ENCODE results near the gene ESF1. TPM values are rescaled to one million over a fixed set of nuclear protein-coding genes. Genes with fewer than 3 reads are reported as not detected.
"Not testable (repeated sequence)": the region's sequence is repeated elsewhere in the genome, so short reads cannot be mapped to it uniquely, and the experiment has no call there.

Gene ESF1
- total RNA-seq, 1 donor from 2014 or later, result 18.9 TPM

GRCh38 chr20:13765868-13766416, 18.8 kb downstream of the ESF1 start:
- peaks cover 42% of the 10 kb centered on the region for H3K36me3 Mint-ChIP-seq (ENCODE audit: low read depth)
- H3K4me1 Mint-ChIP-seq, result no peaks in the 10 kb centered on the region
- H3K4me3 Mint-ChIP-seq, result no peak overlapping the region
- DNase-seq (ENCODE audit: low read depth, low spot score), result no peak
- peaks cover 6% of the 10 kb centered on the region for H3K9me3 Mint-ChIP-seq
- no peaks in the 10 kb centered on the region for H3K27me3 Mint-ChIP-seq (ENCODE audit: low read depth)
- no peak for TF ChIP-seq CTCF (conservative IDR thresholded peaks at IDR 0.05)
- no peak overlapping the region for H3K27ac Mint-ChIP-seq (ENCODE audit: unreplicated experiment)

- DNase-seq (ENCODE audit: low read depth, low spot score), result no peak
- Mint-ChIP-seq H3K36me3 (ENCODE audit: low read depth) (peaks cover 42% of the 10 kb centered on the region), H3K27me3 (ENCODE audit: low read depth) (no peaks in the 10 kb centered on the region), H3K4me1 (no peaks in the 10 kb centered on the region), H3K9me3 (peaks cover 6% of the 10 kb centered on the region), H3K4me3 (no peak overlapping the region), H3K27ac (ENCODE audit: unreplicated experiment) (no peak overlapping the region)
- TF ChIP-seq CTCF (conservative IDR thresholded peaks at IDR 0.05), result no peak
These were observed 19.4 kb downstream of the ESF1 start for GRCh38 chr20:13765299-13765698.

GRCh38 chr20:13760451-13760946, 24.2 kb downstream of the ESF1 start:
- not testable (repeated sequence) for H3K4me1 Mint-ChIP-seq

GRCh38 chr20:13758884-13759283, 25.8 kb downstream of the ESF1 start:
- H3K36me3 Mint-ChIP-seq (ENCODE audit: low read depth), result peaks cover 18% of the 10 kb centered on the region
- no peak overlapping the region for H3K27ac Mint-ChIP-seq (ENCODE audit: unreplicated experiment)
- H3K4me1 Mint-ChIP-seq, result no peaks in the 10 kb centered on the region
- no peaks in the 10 kb centered on the region for H3K27me3 Mint-ChIP-seq (ENCODE audit: low read depth)
- DNase-seq (ENCODE audit: low read depth, low spot score), result no peak
- H3K9me3 Mint-ChIP-seq, result no peaks in the 10 kb centered on the region
- no peak overlapping the region for H3K4me3 Mint-ChIP-seq
- TF ChIP-seq CTCF (conservative IDR thresholded peaks at IDR 0.05), result no peak

More at GRCh38 chr20:13760451-13760946, 24.2 kb downstream of the ESF1 start:
- H3K27ac Mint-ChIP-seq (ENCODE audit: unreplicated experiment); DNase-seq (ENCODE audit: low read depth, low spot score); H3K27me3 Mint-ChIP-seq (ENCODE audit: low read depth); H3K4me3 Mint-ChIP-seq; H3K9me3 Mint-ChIP-seq: not testable (repeated sequence)
- H3K36me3 Mint-ChIP-seq (ENCODE audit: low read depth), result peaks cover 30% of the 10 kb centered on the region

GRCh38 chr20:13756551-13756950, 28.2 kb downstream of the ESF1 start:
- TF ChIP-seq CTCF (conservative IDR thresholded peaks at IDR 0.05), result no peak
- Mint-ChIP-seq H3K27me3 (ENCODE audit: low read depth) (no peaks in the 10 kb centered on the region), H3K36me3 (ENCODE audit: low read depth) (peaks cover 15% of the 10 kb centered on the region), H3K27ac (ENCODE audit: unreplicated experiment) (no peak overlapping the region), H3K9me3 (no peaks in the 10 kb centered on the region), H3K4me1 (no peaks in the 10 kb centered on the region), H3K4me3 (no peak overlapping the region)
- DNase-seq (ENCODE audit: low read depth, low spot score), result no peak

- Mint-ChIP-seq H3K4me3 (no peak overlapping the region), H3K27me3 (ENCODE audit: low read depth) (no peaks in the 10 kb centered on the region), H3K9me3 (no peaks in the 10 kb centered on the region), H3K4me1 (no peaks in the 10 kb centered on the region), H3K27ac (ENCODE audit: unreplicated experiment) (no peak overlapping the region), H3K36me3 (ENCODE audit: low read depth) (peaks cover 20% of the 10 kb centered on the region)
- no peak for TF ChIP-seq CTCF (conservative IDR thresholded peaks at IDR 0.05)
- no peak for DNase-seq (ENCODE audit: low read depth, low spot score)
These were observed 28.9 kb downstream of the ESF1 start for GRCh38 chr20:13755809-13756208.

Data from neural crest cell (in vitro differentiated cells).